Endothelial cell of umbilical vein (primary cell): ENCODE data around the gene CYCS. TPM values are rescaled to one million over a fixed set of nuclear protein-coding genes. Genes with fewer than 3 reads are reported as not detected.

Source experiments
- BruUV-seq: library from RNA; stranded (reverse); fragments of 400-500 nt; replicated peaks from 2 replicates; lab custom pipeline; 2021; lab: Mats Ljungman, UMichigan
- CTCF ChIA-PET: fragments of 300-600, 350-600 bp; sonication (Branson Sonifier 250); formaldehyde crosslinking; loops from one replicate; lab custom pipeline; 2021; ENCODE audit warnings: antibody characterized with exemption, inconsistent platforms; lab: Charles Lee
- POLR2A ChIA-PET: fragments of 300-600, 350-600 bp; sonication (Branson Sonifier 250); formaldehyde crosslinking; loops from one replicate; lab custom pipeline; 2021; ENCODE audit warnings: antibody characterized with exemption, inconsistent platforms; lab: Charles Lee
- DNase-seq: peaks from one replicate; pipeline ENCODE4 v3.0.0-alpha.2; 2011; ENCODE audit warnings: low read depth, low spot score
- FAIRE-seq: peaks from 2 replicates; lab custom pipeline; 2011; peaks lifted over from hg19 to GRCh38; lab: Jason Lieb, UNC
- H2AFZ ChIP-seq: 2 replicates; pipeline ENCODE4 v1.6.0; 2012; ENCODE audit warnings: low read depth, low read length, control low read depth, inconsistent platforms
- H3K27ac ChIP-seq: 2 replicates; pipeline ENCODE4 v1.5.1; 2011; ENCODE audit warnings: low read depth, mild to moderate bottlenecking, control low read depth, low read length, moderate library complexity; ENCODE audit not compliant: insufficient read depth
- H3K27me3 ChIP-seq, 2 experiments: 2 replicates each; pipeline versions ENCODE4 v1.6.0 to v1.6.1; 2011; ENCODE audit warnings: low read length in 2 of 2, mixed read lengths in 1 of 2; ENCODE audit not compliant: control insufficient read depth in 2 of 2, insufficient read depth in 2 of 2
- H3K36me3 ChIP-seq, 2 experiments: 2 replicates in 1 of 2; 3 replicates in 1 of 2; pipeline ENCODE4 v1.5.1; 2011; ENCODE audit warnings: low read length in 2 of 2, mild to moderate bottlenecking in 1 of 2, moderate library complexity in 1 of 2; ENCODE audit not compliant: control insufficient read depth in 2 of 2, insufficient read depth in 2 of 2; ENCODE audit errors: extremely low read depth in 1 of 2
- H3K4me1 ChIP-seq: 3 replicates; pipeline ENCODE4 v1.5.1; 2011; ENCODE audit warnings: mild to moderate bottlenecking, low read length; ENCODE audit not compliant: control insufficient read depth, insufficient read depth; ENCODE audit errors: extremely low read depth
- H3K4me2 ChIP-seq: 2 replicates; pipeline ENCODE4 v1.6.1; 2011; ENCODE audit warnings: low read length, control low read depth, mixed read lengths; ENCODE audit not compliant: insufficient read depth
- H3K4me3 ChIP-seq, 3 experiments: fragments of 200-600 bp in 1 of 3; sonication (generic), shearing (Covaris generic) in 1 of 3; replicated peaks in 1 of 3; 2 replicates each; pipeline ENCODE4 v1.5.1; 2011 to 2016; ENCODE audit warnings: control low read depth in 3 of 3, low read length in 3 of 3, mild to moderate bottlenecking in 2 of 3, inconsistent platforms in 1 of 3, low read depth in 1 of 3, moderate library complexity in 1 of 3; ENCODE audit not compliant: insufficient read depth in 1 of 3
- H3K79me2 ChIP-seq: 2 replicates; pipeline ENCODE4 v1.6.0; 2012; ENCODE audit warnings: low read length, inconsistent platforms; ENCODE audit not compliant: control insufficient read depth, insufficient read depth
- H3K9ac ChIP-seq: replicated peaks from 2 replicates; pipeline ENCODE3; 2011; ENCODE audit warnings: low read length, control low read depth; ENCODE audit not compliant: insufficient read depth; ENCODE audit errors: extremely low read depth
- H3K9me1 ChIP-seq: replicated peaks from 3 replicates; pipeline ENCODE4 v1.6.0; 2011; ENCODE audit warnings: mild to moderate bottlenecking, low read length; ENCODE audit not compliant: control insufficient read depth, insufficient read depth; ENCODE audit errors: extremely low read depth
- H3K9me3 ChIP-seq: replicated peaks from 2 replicates; pipeline ENCODE4 v1.5.1; 2012; ENCODE audit warnings: low read length, inconsistent platforms; ENCODE audit not compliant: control insufficient read depth, insufficient read depth
- H4K20me1 ChIP-seq: replicated peaks from 2 replicates; pipeline ENCODE3; 2011; ENCODE audit warnings: mild to moderate bottlenecking, low read length; ENCODE audit not compliant: control insufficient read depth, insufficient read depth; ENCODE audit errors: extremely low read depth
- EZH2 ChIP-seq: IDR thresholded peaks from 2 replicates; pipeline ENCODE4 v1.6.1; 2012; ENCODE audit warnings: borderline replicate concordance, low read depth, mild to moderate bottlenecking, moderate library complexity, low read length, inconsistent platforms; ENCODE audit not compliant: severe bottlenecking
- GATA2 ChIP-seq: IDR thresholded peaks from 2 replicates; pipeline ENCODE4 v1.7.0; 2011; ENCODE audit warnings: low read depth, mild to moderate bottlenecking, moderate library complexity, mixed read lengths, low read length; ENCODE audit not compliant: insufficient read length, insufficient read depth
- JUN ChIP-seq: IDR thresholded peaks from 2 replicates; pipeline ENCODE4 v1.6.1; 2011; ENCODE audit warnings: borderline replicate concordance, low read depth; ENCODE audit not compliant: insufficient read length, insufficient read depth
- MYC ChIP-seq: IDR thresholded peaks from one replicate; pipeline ENCODE4 v1.6.1; 2011; ENCODE audit warnings: mild to moderate bottlenecking, low read depth, low read length
- POLR2A ChIP-seq: IDR thresholded peaks from 2 replicates; pipeline ENCODE4 v1.6.1; 2012; ENCODE audit warnings: low read depth, mild to moderate bottlenecking, control low read depth, low read length
- POLR2AphosphoS5 ChIP-seq: IDR thresholded peaks from 2 replicates; pipeline ENCODE4 v1.6.1; 2012; ENCODE audit warnings: low read depth, mild to moderate bottlenecking, control low read depth, low read length, moderate library complexity; ENCODE audit not compliant: insufficient read depth
- dilution Hi-C: fragments of 300-500 bp; cut with MboI; formaldehyde crosslinking; loops from one replicate; pipeline ENCODE4 v1.15.0; 2019; ENCODE audit warnings: low sequenced_read_pairs; ENCODE audit not compliant: extremely low pct_ligation_motif_present
- intact Hi-C: fragments of 100-400 bp; cut with micrococcal nuclease; formaldehyde crosslinking; loops from one replicate; pipeline ENCODE4 v1.10.0; 2022
- polyA plus RNA-seq, 4 experiments: library from polyadenylated mRNA; depleted of rRNA in 3 of 4; stranded (reverse) in 3 of 4; unstranded in 1 of 4; fragments of >200 nt; gene quantifications; 2 replicates each; pipeline versions ENCODE4 v1.2.1 to v1.2.3, GENCODE V29; 2011 to 2012; ENCODE audit warnings: missing spikeins in 1 of 4
- total RNA-seq: library from RNA; stranded (reverse); gene quantifications from 2 replicates; pipeline ENCODE4 v1.2.3, GENCODE V29; 2021
- TF ChIP-seq, protein P1 (sequence below), 2 donors: IDR thresholded peaks; 1 replicate in 1 of 2; 2 replicates in 1 of 2; pipeline ENCODE4 v1.5.1; 2011; ENCODE audit warnings: low read length in 2 of 2, mild to moderate bottlenecking in 2 of 2, moderate library complexity in 2 of 2, control low read depth in 1 of 2, inconsistent platforms in 1 of 2, low read depth in 1 of 2; ENCODE audit not compliant: insufficient read depth in 1 of 2; ENCODE audit errors: extremely low read depth in 1 of 2
- TF ChIP-seq, protein P2 (sequence below): IDR thresholded peaks from 2 replicates; pipeline ENCODE4 v1.6.1; 2011; ENCODE audit not compliant: insufficient read depth, insufficient read length

The CYCS gene
- total and polyA plus RNA-seq, 2 donors (not counting 3 experiments of a cell fraction or from before 2014, with no cell fraction given) = 21.4 to 134 TPM

DNA sequence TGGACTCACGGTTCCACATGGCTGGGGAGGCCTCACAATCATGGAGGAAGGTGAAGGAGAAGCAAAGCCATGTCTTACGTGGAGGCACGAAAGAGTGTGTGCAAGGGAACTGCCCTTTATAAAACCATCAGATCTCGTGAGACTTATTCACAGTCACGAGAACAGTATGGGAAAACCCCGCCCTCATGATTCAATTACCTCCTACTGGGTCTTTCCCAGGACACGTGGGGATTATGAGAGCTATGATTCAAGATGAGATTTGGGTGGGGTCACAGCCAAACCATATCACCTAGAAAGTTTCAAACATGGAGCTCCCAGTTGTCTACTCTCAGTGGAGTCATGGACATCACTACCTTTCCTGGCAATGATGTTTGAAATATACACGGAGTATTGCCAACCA, 49.6 kb downstream of the CYCS start:
- H3K4me3 ChIP-seq = no peak overlapping the region
- no TSS peak for BruUV-seq
- DNase-seq = no peak
- no peaks in the 10 kb centered on the region for H3K4me1 ChIP-seq
- no peaks in the 10 kb centered on the region for H3K79me2 ChIP-seq
- no peaks in the 10 kb centered on the region for H3K9me3 ChIP-seq
- H4K20me1 ChIP-seq = no peaks in the 10 kb centered on the region
- no peak overlapping the region for H3K9ac ChIP-seq
- H2AFZ ChIP-seq = no peak overlapping the region
- H3K27me3 ChIP-seq = peaks cover 0 to 2% of the 10 kb centered on the region in 2 experiments
- no peak for FAIRE-seq
- TF ChIP-seq EZH2 (no peak), MYC (no peak), POLR2AphosphoS5 (no peak), GATA2 (no peak), JUN (no peak), POLR2A (no peak)
- TF ChIP-seq, protein P1, sequence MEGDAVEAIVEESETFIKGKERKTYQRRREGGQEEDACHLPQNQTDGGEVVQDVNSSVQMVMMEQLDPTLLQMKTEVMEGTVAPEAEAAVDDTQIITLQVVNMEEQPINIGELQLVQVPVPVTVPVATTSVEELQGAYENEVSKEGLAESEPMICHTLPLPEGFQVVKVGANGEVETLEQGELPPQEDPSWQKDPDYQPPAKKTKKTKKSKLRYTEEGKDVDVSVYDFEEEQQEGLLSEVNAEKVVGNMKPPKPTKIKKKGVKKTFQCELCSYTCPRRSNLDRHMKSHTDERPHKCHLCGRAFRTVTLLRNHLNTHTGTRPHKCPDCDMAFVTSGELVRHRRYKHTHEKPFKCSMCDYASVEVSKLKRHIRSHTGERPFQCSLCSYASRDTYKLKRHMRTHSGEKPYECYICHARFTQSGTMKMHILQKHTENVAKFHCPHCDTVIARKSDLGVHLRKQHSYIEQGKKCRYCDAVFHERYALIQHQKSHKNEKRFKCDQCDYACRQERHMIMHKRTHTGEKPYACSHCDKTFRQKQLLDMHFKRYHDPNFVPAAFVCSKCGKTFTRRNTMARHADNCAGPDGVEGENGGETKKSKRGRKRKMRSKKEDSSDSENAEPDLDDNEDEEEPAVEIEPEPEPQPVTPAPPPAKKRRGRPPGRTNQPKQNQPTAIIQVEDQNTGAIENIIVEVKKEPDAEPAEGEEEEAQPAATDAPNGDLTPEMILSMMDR (IDR thresholded peaks at IDR 0.05; ENCODE audit: extremely low read depth in 1 of 2, insufficient read depth in 1 of 2, low read depth in 1 of 2, low read length in 2 of 2) = no peak
- TF ChIP-seq, protein P2, sequence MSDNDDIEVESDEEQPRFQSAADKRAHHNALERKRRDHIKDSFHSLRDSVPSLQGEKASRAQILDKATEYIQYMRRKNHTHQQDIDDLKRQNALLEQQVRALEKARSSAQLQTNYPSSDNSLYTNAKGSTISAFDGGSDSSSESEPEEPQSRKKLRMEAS = no peak
- dilution Hi-C loops = no loop called here
- H3K9me1 ChIP-seq = no peaks in the 10 kb centered on the region
- no peak overlapping the region for H3K4me2 ChIP-seq
- ChIA-PET POLR2A (interaction anchor here (1.1 kb wide), 1 partner anchor 19 kb away, joined by 3 read pairs; no protein-coding TSS in a partner anchor), CTCF (interaction anchor here (1.0 to 2.6 kb wide), 5 partner anchors 15 to 263 kb away, joined by 3 to 12 read pairs (median 7); no protein-coding TSS in a partner anchor)
- no peak overlapping the region for H3K27ac ChIP-seq
- H3K36me3 ChIP-seq = no peaks in the 10 kb centered on the region
- intact Hi-C loops = no loop called here
